Activated T-cell treated with anti-CD3 and anti-CD28 coated beads, Interleukin-2, amount 50 U/mL, for 72 hours (primary cell): ENCODE results near the gene MTARC1. TPM values are rescaled to one million over a fixed set of nuclear protein-coding genes. Genes with fewer than 3 reads are reported as not detected.

Source experiments
- ATAC-seq, 2 donors: fragments of 150-1000 bp; cut with Tn5 transposase; replicated peaks in 1 of 2; 2 replicates each; pipeline ENCODE4 v1.10.0; 2021; ENCODE audit warnings: moderate library complexity in 2 of 2, mild to moderate bottlenecking in 1 of 2
- DNase-seq, 2 donors: peaks; one replicate each; pipeline ENCODE4 v3.0.0; 2021 to 2022; ENCODE audit warnings: mixed read lengths in 1 of 2
- H3K27ac Mint-ChIP-seq: one replicate; pipeline ENCODE4 v1.8.0; 2022; ENCODE audit warnings: mild to moderate bottlenecking, moderate library complexity, mixed read lengths
- H3K27me3 Mint-ChIP-seq: one replicate; pipeline ENCODE4 v1.8.0; 2022; ENCODE audit warnings: low read depth, mixed read lengths
- H3K36me3 Mint-ChIP-seq, 2 donors: one replicate each; pipeline ENCODE4 v1.8.0; 2022; ENCODE audit warnings: mixed read lengths in 2 of 2, mild to moderate bottlenecking in 1 of 2; ENCODE audit not compliant: insufficient read depth in 2 of 2
- H3K4me1 Mint-ChIP-seq: one replicate; pipeline ENCODE4 v1.8.0; 2022; ENCODE audit warnings: low read depth, mixed read lengths
- H3K4me3 Mint-ChIP-seq, 2 donors: one replicate each; pipeline ENCODE4 v1.8.0; 2022; ENCODE audit warnings: mild to moderate bottlenecking in 2 of 2, mixed read lengths in 2 of 2, moderate library complexity in 2 of 2
- H3K9me3 Mint-ChIP-seq, 2 donors: one replicate each; pipeline ENCODE4 v1.8.0; 2022; ENCODE audit warnings: mixed read lengths in 2 of 2
- total RNA-seq, 2 donors: library from RNA; stranded (reverse); gene quantifications; one replicate each; pipeline ENCODE4 v1.2.3, GENCODE V29; 2022

MTARC1 gene
- total RNA-seq, 2 donors from 2014 or later: not detected

DNA sequence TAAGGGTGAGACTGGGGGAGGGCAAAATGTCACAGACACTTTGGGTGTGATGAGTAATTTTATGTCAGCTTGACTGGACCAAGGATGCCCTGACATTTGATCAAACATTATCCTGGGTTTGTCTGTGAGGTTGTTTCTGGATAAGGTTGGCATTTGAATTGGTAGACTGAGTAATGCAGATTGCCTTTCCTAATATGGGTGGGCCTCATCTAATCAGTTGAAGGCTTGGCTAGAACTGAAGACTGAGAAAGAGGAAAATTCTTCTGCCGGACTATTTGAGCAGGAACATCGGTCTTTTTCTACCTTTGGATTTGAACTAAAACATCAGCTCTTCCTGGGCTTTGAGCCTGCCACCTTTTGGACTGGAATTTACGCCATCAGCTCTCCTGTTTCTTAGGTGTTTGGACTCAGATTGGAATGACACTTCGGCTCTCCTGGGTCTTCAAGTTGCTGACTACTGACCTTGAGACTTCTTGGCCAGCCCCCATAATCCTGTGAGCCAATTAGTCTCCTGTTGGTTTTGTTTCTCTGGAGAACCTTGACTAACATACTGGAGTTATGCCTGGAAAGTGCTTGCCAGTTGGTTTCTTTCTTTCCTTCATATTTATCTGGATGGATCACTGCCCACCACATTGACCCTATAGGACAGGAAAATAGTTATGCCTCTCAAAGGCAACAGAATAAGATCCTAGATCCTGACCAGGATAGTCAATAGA, 47.6 kb downstream of the MTARC1 start:
- H3K27ac Mint-ChIP-seq: no peak overlapping the region
- no peaks in the 10 kb centered on the region for H3K27me3 Mint-ChIP-seq
- H3K9me3 Mint-ChIP-seq: no peaks in the 10 kb centered on the region
- ATAC-seq (no peak), DNase-seq (no peak)
- H3K4me1 Mint-ChIP-seq: no peaks in the 10 kb centered on the region
- no peak overlapping the region for H3K4me3 Mint-ChIP-seq
- no peaks in the 10 kb centered on the region for H3K36me3 Mint-ChIP-seq

Other genes starting within 250 kb of the MTARC1 start
- under 1 TPM; 0.79 to 1.00 TPM for gene C1orf115, start 96.5 kb upstream of the MTARC1 start, total RNA-seq
- not detected for gene MTARC2, start 38.6 kb upstream of the MTARC1 start, total RNA-seq
- gene HLX, start 92.5 kb downstream of the MTARC1 start, total RNA-seq: 1 to 10 TPM in 1 of 2 donors, under 1 TPM in 1; 0.55 to 2.0 TPM